Suprapubic skin (tissue), 4 donors: ENCODE results near the gene KRT36. TPM values are rescaled to one million over a fixed set of nuclear protein-coding genes. Genes with fewer than 3 reads are reported as not detected.

ENCODE experiments used
- DNase-seq, 2 donors: peaks; one replicate each; pipeline ENCODE4 v3.0.0-alpha.2; 2019; ENCODE audit warnings: low spot score in 2 of 2
- H3K27ac ChIP-seq: fragments of 200-600 bp; sonication (generic); one replicate; pipeline ENCODE4 v1.5.1; 2019
- H3K27me3 ChIP-seq: fragments of 200-600 bp; sonication (generic); one replicate; pipeline ENCODE4 v1.5.1; 2019
- H3K36me3 ChIP-seq: fragments of 200-600 bp; sonication (generic); one replicate; pipeline ENCODE4 v1.5.1; 2019
- H3K4me1 ChIP-seq: fragments of 200-600 bp; sonication (generic); one replicate; pipeline ENCODE4 v1.5.1; 2019
- H3K4me3 ChIP-seq: fragments of 200-600 bp; sonication (generic); one replicate; pipeline ENCODE4 v1.5.1; 2019; ENCODE audit warnings: mild to moderate bottlenecking
- H3K9me3 ChIP-seq: fragments of 200-600 bp; sonication (generic); one replicate; pipeline ENCODE4 v1.5.1; 2019
- CTCF ChIP-seq, 2 donors: fragments of 200-600 bp in 1 of 2; fragments of 450-650 bp in 1 of 2; sonication (generic) in 1 of 2; IDR thresholded peaks; one replicate each; pipeline ENCODE4 v1.5.1; 2016 to 2019; ENCODE audit warnings: antibody characterized with exemption in 2 of 2, mild to moderate bottlenecking in 1 of 2, moderate library complexity in 1 of 2
- EP300 ChIP-seq: sonication (generic); formaldehyde crosslinking; IDR thresholded peaks from one replicate; pipeline ENCODE4 v1.6.1; 2017; ENCODE audit warnings: antibody characterized with exemption
- POLR2A ChIP-seq, 2 donors: fragments of 450-650 bp; IDR thresholded peaks; one replicate each; pipeline ENCODE4 v1.6.1; 2017; ENCODE audit warnings: antibody characterized with exemption in 2 of 2, mild to moderate bottlenecking in 2 of 2, moderate library complexity in 2 of 2
- POLR2AphosphoS5 ChIP-seq, 3 donors: sonication (generic); formaldehyde crosslinking; IDR thresholded peaks; one replicate each; pipeline ENCODE4 v1.6.1; 2017; ENCODE audit warnings: antibody characterized with exemption in 3 of 3
- WGBS: methylation state at CpG from one replicate; pipeline ENCODE4 v1.1.5; 2018; 5-methylcytosine and 5-hydroxymethylcytosine counted together
- total RNA-seq, 4 donors: library from RNA; depleted of rRNA; stranded (reverse); fragments of >200 nt; gene quantifications; one replicate each; pipeline ENCODE4 v1.1.0, GENCODE V29; 2016

The KRT36 gene
- total RNA-seq, 4 donors from 2014 or later, result 0.79 to 3.9 (median 1.2) TPM; not detected in 1

- no peak for DNase-seq
- H3K27ac ChIP-seq, result no peak overlapping the region
- no peaks in the 10 kb centered on the region for H3K36me3 ChIP-seq
- peaks cover 3% of the 10 kb centered on the region for H3K27me3 ChIP-seq
- no peak for TF ChIP-seq POLR2A (IDR thresholded peaks at IDR 0.05)
- no peak for TF ChIP-seq CTCF (IDR thresholded peaks at IDR 0.05)
- TF ChIP-seq POLR2AphosphoS5 (IDR thresholded peaks at IDR 0.05), result no peak
- TF ChIP-seq EP300, result no peak
- H3K4me3 ChIP-seq, result no peak overlapping the region
- H3K4me1 ChIP-seq, result peaks cover 11% of the 10 kb centered on the region
- H3K9me3 ChIP-seq, result no peaks in the 10 kb centered on the region
Observed at GRCh38 chr17:41468346-41468745, 21.4 kb downstream of the KRT36 start.

DNA sequence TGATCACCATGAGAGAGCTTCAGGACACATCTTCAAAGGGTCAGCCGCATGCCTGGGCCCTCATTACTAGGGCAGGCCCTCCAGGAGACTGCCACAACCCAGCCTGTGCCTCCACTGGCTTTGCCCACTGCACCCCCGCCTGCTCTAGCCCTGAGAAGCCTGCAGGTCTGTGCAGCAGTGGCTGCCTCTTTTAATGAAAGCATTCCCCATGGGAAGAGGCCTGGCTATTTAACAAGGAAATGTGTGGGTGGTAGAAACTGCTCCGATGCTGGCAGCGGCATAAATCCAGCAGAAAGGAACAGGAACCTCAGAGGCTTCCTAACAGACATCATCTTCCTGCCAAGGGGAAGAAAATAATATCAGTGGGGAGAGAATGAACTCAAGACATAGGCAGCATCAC lies 22.1 kb downstream of the KRT36 start:
- no peaks in the 10 kb centered on the region for H3K36me3 ChIP-seq
- 61% methylated on average over 4 of the region's 4 CpGs for WGBS
- peaks cover 11% of the 10 kb centered on the region for H3K4me1 ChIP-seq
- DNase-seq, result no peak
- H3K4me3 ChIP-seq, result no peak overlapping the region
- no peaks in the 10 kb centered on the region for H3K9me3 ChIP-seq
- H3K27ac ChIP-seq, result no peak overlapping the region
- peaks cover 3% of the 10 kb centered on the region for H3K27me3 ChIP-seq
- no peak for TF ChIP-seq CTCF (IDR thresholded peaks at IDR 0.05)

- 93% methylated on average over 10 of the region's 14 CpGs for WGBS
- TF ChIP-seq POLR2AphosphoS5 (IDR thresholded peaks at IDR 0.05) (no peak), POLR2A (IDR thresholded peaks at IDR 0.05) (no peak), CTCF (IDR thresholded peaks at IDR 0.05) (no peak), EP300 (no peak)
- no peaks in the 10 kb centered on the region for H3K36me3 ChIP-seq
- no peaks in the 10 kb centered on the region for H3K9me3 ChIP-seq
- no peak within 1 kb of the TSS for H3K4me3 ChIP-seq
- H3K27ac ChIP-seq, result no peak within 1 kb of the TSS
- DNase-seq, result no peak
- peaks cover 11% of the 10 kb centered on the region for H3K4me1 ChIP-seq
- peaks cover 3% of the 10 kb centered on the region for H3K27me3 ChIP-seq
Observed at GRCh38 chr17:41466988-41467387, 22.7 kb downstream of the KRT36 start, which contains the start of gene KRT32. KRT32 (minus strand) TSS chr17:41467386; CDS start chr17:41467325, 61 bp downstream.

DNA sequence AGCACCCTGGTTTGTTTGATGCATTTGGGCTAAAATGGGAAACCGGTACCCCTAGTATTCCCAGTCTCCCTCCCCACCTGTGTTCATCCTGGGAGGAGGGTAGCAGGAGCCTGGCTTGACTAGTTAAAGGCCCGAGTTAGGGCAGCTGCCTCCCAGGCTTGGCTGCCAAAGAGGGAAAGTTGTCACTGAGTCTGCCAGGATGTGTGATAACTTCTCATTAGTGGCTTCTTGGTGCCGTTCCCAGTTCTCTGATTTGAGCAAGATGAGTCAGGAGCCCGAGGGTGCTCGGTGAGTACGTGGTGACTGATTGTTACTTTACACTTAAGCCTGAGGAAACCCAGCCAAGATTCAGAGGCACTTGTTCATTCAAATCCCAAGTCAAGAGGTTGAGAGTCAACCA lies 25.0 kb downstream of the KRT36 start:
- TF ChIP-seq CTCF (IDR thresholded peaks at IDR 0.05) (no peak), POLR2AphosphoS5 (IDR thresholded peaks at IDR 0.05) (no peak), EP300 (no peak), POLR2A (IDR thresholded peaks at IDR 0.05) (no peak)
- H3K4me3 ChIP-seq, result no peak overlapping the region
- no peaks in the 10 kb centered on the region for H3K9me3 ChIP-seq
- 14% methylated on average over 1 of the region's 6 CpGs for WGBS
- H3K27ac ChIP-seq, result no peak overlapping the region
- H3K27me3 ChIP-seq, result peaks cover 8% of the 10 kb centered on the region
- no peak for DNase-seq
- no peaks in the 10 kb centered on the region for H3K36me3 ChIP-seq
- H3K4me1 ChIP-seq, result peaks cover 11% of the 10 kb centered on the region

DNA sequence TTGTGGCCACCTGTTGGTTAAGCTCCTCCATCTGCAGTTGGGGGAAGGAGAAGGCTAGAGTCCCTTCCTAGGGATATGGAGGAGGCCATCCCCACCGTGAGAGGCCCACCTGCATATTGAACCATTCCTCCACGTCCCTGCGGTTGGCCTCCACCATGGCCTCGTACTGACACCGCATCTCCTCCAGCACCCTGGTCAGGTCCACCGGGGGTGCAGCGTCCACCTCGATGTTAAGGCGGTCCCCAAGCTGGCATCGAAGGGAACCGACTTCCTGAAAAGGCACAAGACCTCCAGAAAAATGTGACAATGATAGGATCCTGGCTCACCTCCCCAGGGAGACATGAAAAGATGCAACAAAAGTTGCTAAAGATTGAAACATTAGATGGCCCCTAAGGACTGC lies 25.5 kb downstream of the KRT36 start:
- H3K36me3 ChIP-seq, result no peaks in the 10 kb centered on the region
- H3K27ac ChIP-seq, result no peak overlapping the region
- no peak for DNase-seq
- H3K4me1 ChIP-seq, result peaks cover 11% of the 10 kb centered on the region
- no peak overlapping the region for H3K4me3 ChIP-seq
- H3K9me3 ChIP-seq, result no peaks in the 10 kb centered on the region
- WGBS, result 92% methylated on average over 11 of the region's 11 CpGs
- TF ChIP-seq POLR2AphosphoS5 (IDR thresholded peaks at IDR 0.05) (no peak), CTCF (IDR thresholded peaks at IDR 0.05) (no peak), EP300 (no peak), POLR2A (IDR thresholded peaks at IDR 0.05) (no peak)
- peaks cover 8% of the 10 kb centered on the region for H3K27me3 ChIP-seq
